Measurements from ENCODE around the gene STK17B.

STK17B gene

DNA sequence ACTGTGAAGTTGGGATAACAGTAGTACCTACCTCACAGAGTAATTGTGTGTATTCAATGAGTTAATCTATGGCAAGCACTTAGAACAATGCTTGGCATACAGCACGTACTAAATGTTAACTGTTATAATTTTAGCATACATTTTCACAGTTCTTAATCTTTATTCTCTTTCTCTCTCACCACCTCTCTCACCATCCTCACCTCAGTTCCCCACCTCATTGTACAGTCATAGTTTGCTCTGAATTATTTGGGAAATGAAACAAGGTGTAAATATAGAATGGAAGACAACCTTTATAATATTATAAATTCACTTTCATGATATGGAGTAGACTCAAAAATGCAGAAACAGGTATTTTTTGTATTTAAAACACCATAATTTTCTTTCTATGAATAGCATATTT is 62.8 kb downstream of the STK17B start:
- Histone ChIP-seq H2BK5ac (ENCODE audit: low read length) (no peak overlapping the region), H3K27ac (ENCODE audit: low read depth, low read length) (no peak overlapping the region), H3K4me2 (ENCODE audit: low read length) (no peak overlapping the region), H3K9ac (ENCODE audit: low read length) (no peak overlapping the region), H3K79me2 (ENCODE audit: control insufficient read depth, insufficient read depth, low read length) (no peaks in the 10 kb centered on the region), H4K5ac (ENCODE audit: low read length) (no peak overlapping the region), H3K36me3 (ENCODE audit: control insufficient read depth, insufficient read depth, low read length) (no peaks in the 10 kb centered on the region), H2BK120ac (ENCODE audit: low read depth, low read length) (no peak overlapping the region), H2BK15ac (replicated peaks; ENCODE audit: low read depth) (no peak overlapping the region), H3K23ac (ENCODE audit: low read length) (no peak overlapping the region), H3K4ac (ENCODE audit: low read depth, low read length) (no peak overlapping the region), H3K18ac (ENCODE audit: low read length) (no peak overlapping the region), H3K4me3 (ENCODE audit: low read length) (no peak overlapping the region), H3K56ac (ENCODE audit: low read length) (no peak overlapping the region), H3K27me3 (ENCODE audit: insufficient read depth, low read length, poor library complexity) (no peaks in the 10 kb centered on the region), H3K4me1 (ENCODE audit: control insufficient read depth, low read depth, low read length) (peaks cover 3% of the 10 kb centered on the region), H3K79me1 (ENCODE audit: low read length) (no peaks in the 10 kb centered on the region), H2AK5ac (ENCODE audit: low read length) (no peak overlapping the region), H4K8ac (ENCODE audit: low read depth, low read length) (no peak overlapping the region)
- DNase-seq, result no peak
- WGBS (ENCODE audit: extremely low coverage, insufficient coverage, low lambda C conversion rate), result no CpG with 5 or more reads among the region's 1 CpG

DNA sequence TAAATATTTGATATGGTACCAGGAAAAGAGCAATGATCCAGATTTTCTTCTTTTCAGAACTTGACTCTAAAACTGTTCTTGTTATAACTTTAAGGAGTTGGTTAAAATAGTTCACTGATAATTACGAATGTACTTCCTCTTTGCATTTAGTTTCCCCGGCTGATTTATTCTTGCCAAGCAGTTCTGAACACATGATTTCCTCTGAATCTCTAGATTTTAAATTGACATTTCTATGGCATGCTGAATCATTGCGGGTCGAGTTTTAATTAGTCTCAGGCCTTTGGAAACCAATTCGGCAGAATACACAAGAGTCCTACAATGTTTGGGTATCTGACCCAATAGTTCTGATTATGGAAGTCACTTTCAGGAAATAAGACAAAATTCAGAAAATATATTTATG is 65.4 kb downstream of the STK17B start:
- Histone ChIP-seq H3K27ac (ENCODE audit: low read depth, low read length) (no peak overlapping the region), H3K4me1 (ENCODE audit: control insufficient read depth, low read depth, low read length) (no peaks in the 10 kb centered on the region), H3K79me2 (ENCODE audit: control insufficient read depth, insufficient read depth, low read length) (no peaks in the 10 kb centered on the region), H3K23ac (ENCODE audit: low read length) (no peak overlapping the region), H3K4me2 (ENCODE audit: low read length) (no peak overlapping the region), H2AK5ac (ENCODE audit: low read length) (no peak overlapping the region), H2BK5ac (ENCODE audit: low read length) (no peak overlapping the region), H2BK15ac (replicated peaks; ENCODE audit: low read depth) (no peak overlapping the region), H3K56ac (ENCODE audit: low read length) (no peak overlapping the region), H2BK120ac (ENCODE audit: low read depth, low read length) (no peak overlapping the region), H3K4me3 (ENCODE audit: low read length) (no peak overlapping the region), H3K36me3 (ENCODE audit: control insufficient read depth, insufficient read depth, low read length) (no peaks in the 10 kb centered on the region), H3K4ac (ENCODE audit: low read depth, low read length) (no peak overlapping the region), H4K8ac (ENCODE audit: low read depth, low read length) (no peak overlapping the region), H4K5ac (ENCODE audit: low read length) (no peak overlapping the region), H3K9ac (ENCODE audit: low read length) (no peak overlapping the region), H3K18ac (ENCODE audit: low read length) (no peak overlapping the region), H3K27me3 (ENCODE audit: insufficient read depth, low read length, poor library complexity) (no peaks in the 10 kb centered on the region), H3K79me1 (ENCODE audit: low read length) (no peaks in the 10 kb centered on the region)
- no CpG with 5 or more reads among the region's 5 CpGs for WGBS (ENCODE audit: extremely low coverage, insufficient coverage, low lambda C conversion rate)
- no peak for DNase-seq

DNA sequence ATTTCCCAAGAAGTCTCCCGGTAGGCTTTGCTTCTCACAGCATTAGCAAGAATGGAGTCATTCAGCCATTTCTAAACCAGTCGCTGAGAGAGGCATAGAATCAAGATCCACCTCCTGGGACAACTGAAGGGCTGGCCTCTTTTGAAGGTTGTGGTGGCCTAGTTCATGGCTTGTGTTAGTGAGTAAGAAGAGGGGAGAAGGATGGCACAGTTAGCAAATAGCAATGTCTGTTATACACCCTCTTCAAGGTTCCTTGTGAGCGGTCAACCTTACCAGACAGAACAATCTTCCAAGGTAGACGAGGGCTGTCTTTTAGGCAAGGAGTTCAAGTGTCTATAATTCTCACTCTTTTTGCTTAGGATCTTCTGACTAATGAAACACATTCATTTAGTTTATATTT is 67.3 kb downstream of the STK17B start:
- Histone ChIP-seq H3K9ac (ENCODE audit: low read length) (no peak overlapping the region), H2BK15ac (replicated peaks; ENCODE audit: low read depth) (no peak overlapping the region), H3K4ac (ENCODE audit: low read depth, low read length) (no peak overlapping the region), H3K27me3 (ENCODE audit: insufficient read depth, low read length, poor library complexity) (no peaks in the 10 kb centered on the region), H4K8ac (ENCODE audit: low read depth, low read length) (no peak overlapping the region), H2BK120ac (ENCODE audit: low read depth, low read length) (no peak overlapping the region), H3K4me1 (ENCODE audit: control insufficient read depth, low read depth, low read length) (no peaks in the 10 kb centered on the region), H3K79me2 (ENCODE audit: control insufficient read depth, insufficient read depth, low read length) (no peaks in the 10 kb centered on the region), H3K36me3 (ENCODE audit: control insufficient read depth, insufficient read depth, low read length) (no peaks in the 10 kb centered on the region), H2BK5ac (ENCODE audit: low read length) (no peak overlapping the region), H3K4me2 (ENCODE audit: low read length) (no peak overlapping the region), H3K27ac (ENCODE audit: low read depth, low read length) (no peak overlapping the region), H4K5ac (ENCODE audit: low read length) (no peak overlapping the region), H3K4me3 (ENCODE audit: low read length) (no peak overlapping the region), H2AK5ac (ENCODE audit: low read length) (no peak overlapping the region), H3K79me1 (ENCODE audit: low read length) (no peaks in the 10 kb centered on the region), H3K23ac (ENCODE audit: low read length) (no peak overlapping the region), H3K18ac (ENCODE audit: low read length) (no peak overlapping the region), H3K56ac (ENCODE audit: low read length) (no peak overlapping the region)
- no CpG with 5 or more reads among the region's 4 CpGs for WGBS (ENCODE audit: extremely low coverage, insufficient coverage, low lambda C conversion rate)
- no peak for DNase-seq

DNA sequence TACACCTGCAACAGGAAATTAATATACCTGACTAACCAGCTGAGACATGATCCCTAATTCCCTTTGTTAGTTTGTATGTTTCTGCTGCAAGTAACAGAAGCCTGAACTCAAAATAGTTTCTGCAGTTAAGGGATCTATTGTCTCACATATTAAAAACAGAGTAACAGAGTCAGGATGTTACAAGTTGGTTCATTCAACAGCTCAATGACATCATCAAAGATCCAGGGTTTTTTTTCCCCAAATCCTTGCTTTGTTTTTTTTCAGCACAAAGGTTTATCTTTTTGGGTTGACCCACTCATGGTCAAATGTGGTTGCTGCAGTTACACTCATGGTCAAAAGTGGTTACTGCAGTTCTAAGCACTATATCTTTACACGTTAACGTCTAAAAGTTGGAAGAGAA is 67.8 kb downstream of the STK17B start:
- Histone ChIP-seq H3K56ac (ENCODE audit: low read length) (no peak overlapping the region), H3K23ac (ENCODE audit: low read length) (no peak overlapping the region), H3K27me3 (ENCODE audit: insufficient read depth, low read length, poor library complexity) (no peaks in the 10 kb centered on the region), H3K27ac (ENCODE audit: low read depth, low read length) (no peak overlapping the region), H3K79me2 (ENCODE audit: control insufficient read depth, insufficient read depth, low read length) (no peaks in the 10 kb centered on the region), H3K36me3 (ENCODE audit: control insufficient read depth, insufficient read depth, low read length) (no peaks in the 10 kb centered on the region), H2BK120ac (ENCODE audit: low read depth, low read length) (no peak overlapping the region), H2BK5ac (ENCODE audit: low read length) (no peak overlapping the region), H2BK15ac (replicated peaks; ENCODE audit: low read depth) (no peak overlapping the region), H3K4ac (ENCODE audit: low read depth, low read length) (no peak overlapping the region), H3K4me2 (ENCODE audit: low read length) (no peak overlapping the region), H2AK5ac (ENCODE audit: low read length) (no peak overlapping the region), H3K79me1 (ENCODE audit: low read length) (no peaks in the 10 kb centered on the region), H4K8ac (ENCODE audit: low read depth, low read length) (no peak overlapping the region), H4K5ac (ENCODE audit: low read length) (no peak overlapping the region), H3K9ac (ENCODE audit: low read length) (no peak overlapping the region), H3K18ac (ENCODE audit: low read length) (no peak overlapping the region), H3K4me1 (ENCODE audit: control insufficient read depth, low read depth, low read length) (no peaks in the 10 kb centered on the region), H3K4me3 (ENCODE audit: low read length) (no peak overlapping the region)
- WGBS (ENCODE audit: extremely low coverage, insufficient coverage, low lambda C conversion rate), result no CpG with 5 or more reads among the region's 2 CpGs
- DNase-seq, result no peak

DNA sequence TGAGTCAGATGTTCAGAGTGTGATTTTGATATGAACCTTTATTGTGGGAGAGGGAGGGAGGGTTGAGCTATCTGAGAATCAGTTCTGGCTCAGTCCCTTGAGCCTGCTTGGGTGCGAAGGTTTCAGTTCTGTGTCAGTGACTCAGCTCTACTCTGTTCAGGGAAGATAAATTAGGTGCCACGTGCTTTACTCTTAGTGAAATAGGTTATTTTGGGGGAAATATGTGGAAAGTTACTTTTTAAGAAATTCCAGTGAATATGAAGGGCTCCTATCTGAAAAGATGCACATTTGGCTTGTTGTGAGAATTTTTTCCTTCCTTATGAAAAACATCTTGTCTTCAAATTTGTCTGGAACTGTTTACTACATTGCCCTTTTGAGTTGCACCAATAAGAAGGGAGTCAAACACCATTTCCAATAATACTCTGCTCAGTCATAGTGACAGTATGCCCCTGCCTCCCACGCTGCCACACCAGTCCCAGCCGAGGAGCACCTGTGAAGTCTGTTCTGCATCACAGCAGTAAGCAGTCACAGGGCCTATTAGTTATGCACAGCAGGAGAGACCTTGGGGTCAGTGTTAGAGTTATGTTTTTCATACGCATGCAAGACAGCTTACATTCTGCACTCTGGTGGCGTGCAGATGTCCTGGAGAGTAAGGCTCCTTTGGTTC is 69.9 kb downstream of the STK17B start:
- Histone ChIP-seq H3K4me3 (ENCODE audit: low read length) (no peak overlapping the region), H3K4me1 (ENCODE audit: control insufficient read depth, low read depth, low read length) (peaks cover 3% of the 10 kb centered on the region), H3K36me3 (ENCODE audit: control insufficient read depth, insufficient read depth, low read length) (no peaks in the 10 kb centered on the region), H2BK120ac (ENCODE audit: low read depth, low read length) (no peak overlapping the region), H3K18ac (ENCODE audit: low read length) (no peak overlapping the region), H3K4me2 (ENCODE audit: low read length) (no peak overlapping the region), H4K5ac (ENCODE audit: low read length) (no peak overlapping the region), H3K9ac (ENCODE audit: low read length) (no peak overlapping the region), H3K4ac (ENCODE audit: low read depth, low read length) (no peak overlapping the region), H4K8ac (ENCODE audit: low read depth, low read length) (no peak overlapping the region), H2BK5ac (ENCODE audit: low read length) (no peak overlapping the region), H3K79me1 (ENCODE audit: low read length) (no peaks in the 10 kb centered on the region), H2BK15ac (replicated peaks; ENCODE audit: low read depth) (no peak overlapping the region), H3K56ac (ENCODE audit: low read length) (no peak overlapping the region), H2AK5ac (ENCODE audit: low read length) (no peak overlapping the region), H3K23ac (ENCODE audit: low read length) (no peak overlapping the region), H3K79me2 (ENCODE audit: control insufficient read depth, insufficient read depth, low read length) (no peaks in the 10 kb centered on the region), H3K27me3 (ENCODE audit: insufficient read depth, low read length, poor library complexity) (no peaks in the 10 kb centered on the region), H3K27ac (ENCODE audit: low read depth, low read length) (no peak overlapping the region)
- WGBS (ENCODE audit: extremely low coverage, insufficient coverage, low lambda C conversion rate), result no CpG with 5 or more reads among the region's 6 CpGs
- no peak for DNase-seq

DNA sequence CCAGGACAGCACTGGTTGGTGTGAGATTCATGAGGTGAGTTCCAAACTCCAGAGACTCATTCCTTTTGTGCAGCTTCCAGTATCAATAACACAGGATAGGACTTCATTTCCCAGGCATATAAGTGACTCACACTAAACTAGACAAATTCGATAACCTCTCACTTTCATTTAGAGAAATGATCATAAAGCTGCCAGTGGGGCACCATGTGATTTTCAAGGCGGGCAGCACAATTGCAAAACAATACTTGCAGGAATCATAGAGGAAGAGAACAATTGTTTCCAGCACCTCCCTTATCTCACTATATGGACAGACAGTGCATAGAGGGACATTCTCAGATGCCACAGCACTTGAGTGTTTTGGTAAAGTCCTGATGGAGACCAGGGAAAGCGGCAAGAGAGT is 71.5 kb downstream of the STK17B start:
- no peak overlapping the region for H3K18ac ChIP-seq (ENCODE audit: low read length)
- no CpG with 5 or more reads among the region's 3 CpGs for WGBS (ENCODE audit: extremely low coverage, insufficient coverage, low lambda C conversion rate)
- no peak overlapping the region for H3K4ac ChIP-seq (ENCODE audit: low read depth, low read length)

More for the DNA sequence above, 71.5 kb downstream of the STK17B start:
- Histone ChIP-seq H3K4me2 (ENCODE audit: low read length) (no peak overlapping the region), H3K23ac (ENCODE audit: low read length) (no peak overlapping the region), H2BK120ac (ENCODE audit: low read depth, low read length) (no peak overlapping the region), H3K56ac (ENCODE audit: low read length) (no peak overlapping the region), H3K27ac (ENCODE audit: low read depth, low read length) (no peak overlapping the region), H2BK5ac (ENCODE audit: low read length) (no peak overlapping the region), H3K79me1 (ENCODE audit: low read length) (no peaks in the 10 kb centered on the region), H4K8ac (ENCODE audit: low read depth, low read length) (no peak overlapping the region), H3K36me3 (ENCODE audit: control insufficient read depth, insufficient read depth, low read length) (no peaks in the 10 kb centered on the region), H3K27me3 (ENCODE audit: insufficient read depth, low read length, poor library complexity) (no peaks in the 10 kb centered on the region), H4K5ac (ENCODE audit: low read length) (no peak overlapping the region), H2BK15ac (replicated peaks; ENCODE audit: low read depth) (no peak overlapping the region), H3K79me2 (ENCODE audit: control insufficient read depth, insufficient read depth, low read length) (no peaks in the 10 kb centered on the region), H3K9ac (ENCODE audit: low read length) (no peak overlapping the region), H3K4me3 (ENCODE audit: low read length) (no peak overlapping the region), H2AK5ac (ENCODE audit: low read length) (no peak overlapping the region), H3K4me1 (ENCODE audit: control insufficient read depth, low read depth, low read length) (peaks cover 3% of the 10 kb centered on the region)
- DNase-seq, result no peak

All from mesendoderm (in vitro differentiated cells).